DOHH2 (cell line): Measurements from ENCODE around the gene AGO3.
A peak's percentile ranks its signal among the peaks of the same experiment; 100 is the strongest.

ENCODE experiments used
- H3F3A ChIP-seq: fragments of 200-600 bp; sonication (generic), shearing (Covaris generic); 2 replicates; pipeline ENCODE4 v1.6.0; 2016; ENCODE audit warnings: antibody characterized with exemption, mild to moderate bottlenecking; ENCODE audit not compliant: control insufficient read depth, insufficient read depth
- H3K27ac ChIP-seq: fragments of 200-600 bp; sonication (generic); 2 replicates; pipeline ENCODE4 v1.5.1; 2014; ENCODE audit warnings: low read depth, mild to moderate bottlenecking, low read length, moderate library complexity
- H3K27me3 ChIP-seq: fragments of 200-600 bp; sonication (generic); 2 replicates; pipeline ENCODE4 v1.6.1; 2014; ENCODE audit warnings: mild to moderate bottlenecking, low read length, mixed read lengths; ENCODE audit not compliant: control insufficient read depth
- H3K36me3 ChIP-seq: fragments of 200-600 bp; sonication (generic); 2 replicates; pipeline ENCODE4 v1.6.1; 2014; ENCODE audit warnings: mild to moderate bottlenecking, low read length, moderate library complexity, mixed read lengths; ENCODE audit not compliant: control insufficient read depth
- H3K4me1 ChIP-seq: fragments of 200-600 bp; sonication (generic); 2 replicates; pipeline ENCODE4 v1.6.1; 2014; ENCODE audit warnings: mild to moderate bottlenecking, low read length, mixed read lengths; ENCODE audit not compliant: control insufficient read depth
- H3K4me2 ChIP-seq: fragments of 200-600 bp; sonication (generic); 2 replicates; pipeline ENCODE4 v1.6.0; 2014; ENCODE audit warnings: mild to moderate bottlenecking, low read length, moderate library complexity
- H3K4me3 ChIP-seq: fragments of 200-600 bp; sonication (generic); 2 replicates; pipeline ENCODE4 v1.5.1; 2014; ENCODE audit warnings: mild to moderate bottlenecking, low read length, mixed read lengths
- H3K79me2 ChIP-seq: fragments of 200-600 bp; sonication (generic); 2 replicates; pipeline ENCODE4 v1.6.1; 2014; ENCODE audit warnings: mild to moderate bottlenecking, low read length, mixed read lengths; ENCODE audit not compliant: control insufficient read depth
- H3K9me2 ChIP-seq: fragments of 200-600 bp; sonication (generic); replicated peaks from 2 replicates; pipeline ENCODE4 v1.6.1; 2014; ENCODE audit warnings: mild to moderate bottlenecking, low read length, mixed read lengths; ENCODE audit not compliant: control insufficient read depth
- H3K9me3 ChIP-seq: fragments of 200-600 bp; sonication (generic); 2 replicates; pipeline ENCODE4 v1.6.1; 2014; ENCODE audit warnings: antibody characterized with exemption, low read length, mixed read lengths; ENCODE audit not compliant: control insufficient read depth, insufficient read depth
- H4K20me1 ChIP-seq: fragments of 200-600 bp; sonication (generic); 2 replicates; pipeline ENCODE4 v1.6.0; 2014; ENCODE audit warnings: low read depth, mild to moderate bottlenecking, antibody characterized with exemption, low read length, moderate library complexity; ENCODE audit not compliant: control insufficient read depth, insufficient read depth
- CTCF ChIP-seq: fragments of 200-600 bp; sonication (generic); IDR thresholded peaks from one replicate; pipeline ENCODE4 v1.5.1; 2014; ENCODE audit warnings: antibody characterized with exemption, mild to moderate bottlenecking, low read depth, low read length; ENCODE audit not compliant: poor library complexity, severe bottlenecking
- EZH2phosphoT487 ChIP-seq: fragments of 200-600 bp; sonication (generic); IDR thresholded peaks from 2 replicates; pipeline ENCODE4 v1.6.1; 2017; ENCODE audit warnings: borderline replicate concordance, mild to moderate bottlenecking, antibody characterized with exemption, low read length, moderate library complexity, mixed read lengths

Gene AGO3

GRCh38 chr1:36094621-36095061 lies 163.7 kb downstream of the AGO3 start:
- Histone ChIP-seq H3K79me2 (peaks cover 17% of the 10 kb centered on the region), H3K4me3 (no peak overlapping the region), H3K9me2 (no peaks in the 10 kb centered on the region), H3K4me1 (peaks cover 8% of the 10 kb centered on the region), H3F3A (peaks cover 11% of the 10 kb centered on the region), H3K4me2 (no peak overlapping the region), H3K27me3 (no peaks in the 10 kb centered on the region), H3K36me3 (peaks cover 56% of the 10 kb centered on the region), H3K27ac (no peak overlapping the region), H3K9me3 (no peaks in the 10 kb centered on the region), H4K20me1 (no peaks in the 10 kb centered on the region)
- TF ChIP-seq CTCF: no peak
- TF ChIP-seq EZH2phosphoT487: no peak

- peaks cover 55% of the 10 kb centered on the region for H3K36me3 ChIP-seq
- peaks cover 7% of the 10 kb centered on the region for H3K79me2 ChIP-seq
- H3K27me3 ChIP-seq: no peaks in the 10 kb centered on the region
- H3K9me2 ChIP-seq: no peaks in the 10 kb centered on the region
- peaks cover 4% of the 10 kb centered on the region for H3K4me1 ChIP-seq
- TF ChIP-seq CTCF: no peak
- no peak for TF ChIP-seq EZH2phosphoT487
- no peak overlapping the region for H3K27ac ChIP-seq
- H3K4me3 ChIP-seq: no peak overlapping the region
- H4K20me1 ChIP-seq: no peaks in the 10 kb centered on the region
- H3K4me2 ChIP-seq: no peak overlapping the region
- H3F3A ChIP-seq: peaks cover 11% of the 10 kb centered on the region
- H3K9me3 ChIP-seq: no peaks in the 10 kb centered on the region
Measured at GRCh38 chr1:36095760-36096405, 165.0 kb downstream of the AGO3 start.

GRCh38 chr1:36096500-36097432 lies 165.9 kb downstream of the AGO3 start:
- Histone ChIP-seq H3K9me2 (no peaks in the 10 kb centered on the region), H3F3A (peaks cover 11% of the 10 kb centered on the region), H3K27ac (no peak overlapping the region), H3K36me3 (peaks cover 46% of the 10 kb centered on the region), H3K9me3 (no peaks in the 10 kb centered on the region), H4K20me1 (no peaks in the 10 kb centered on the region), H3K79me2 (no peaks in the 10 kb centered on the region), H3K4me2 (no peak overlapping the region), H3K4me3 (no peak overlapping the region), H3K27me3 (no peaks in the 10 kb centered on the region), H3K4me1 (peaks cover 4% of the 10 kb centered on the region)
- no peak for TF ChIP-seq EZH2phosphoT487
- peak; percentile 36 for TF ChIP-seq CTCF
